Measurements from ENCODE around the gene CYP2W1.

DNA sequence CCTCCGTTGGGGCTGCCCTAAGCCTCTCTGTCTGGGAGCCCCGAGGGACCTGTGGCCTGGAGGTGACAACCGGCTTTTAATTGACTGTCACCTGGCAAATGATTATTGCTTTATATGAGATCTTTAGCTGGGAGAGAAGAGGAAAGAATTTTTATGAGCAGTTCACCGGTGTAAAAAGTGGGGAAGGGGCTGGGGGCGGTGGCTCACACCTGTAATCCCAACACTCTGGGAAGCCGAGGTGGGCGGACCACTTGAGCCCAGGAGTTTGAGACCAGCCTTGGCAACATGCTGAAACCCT, 5.0 kb upstream of the CYP2W1 start:
- TF ChIP-seq, protein P1, sequence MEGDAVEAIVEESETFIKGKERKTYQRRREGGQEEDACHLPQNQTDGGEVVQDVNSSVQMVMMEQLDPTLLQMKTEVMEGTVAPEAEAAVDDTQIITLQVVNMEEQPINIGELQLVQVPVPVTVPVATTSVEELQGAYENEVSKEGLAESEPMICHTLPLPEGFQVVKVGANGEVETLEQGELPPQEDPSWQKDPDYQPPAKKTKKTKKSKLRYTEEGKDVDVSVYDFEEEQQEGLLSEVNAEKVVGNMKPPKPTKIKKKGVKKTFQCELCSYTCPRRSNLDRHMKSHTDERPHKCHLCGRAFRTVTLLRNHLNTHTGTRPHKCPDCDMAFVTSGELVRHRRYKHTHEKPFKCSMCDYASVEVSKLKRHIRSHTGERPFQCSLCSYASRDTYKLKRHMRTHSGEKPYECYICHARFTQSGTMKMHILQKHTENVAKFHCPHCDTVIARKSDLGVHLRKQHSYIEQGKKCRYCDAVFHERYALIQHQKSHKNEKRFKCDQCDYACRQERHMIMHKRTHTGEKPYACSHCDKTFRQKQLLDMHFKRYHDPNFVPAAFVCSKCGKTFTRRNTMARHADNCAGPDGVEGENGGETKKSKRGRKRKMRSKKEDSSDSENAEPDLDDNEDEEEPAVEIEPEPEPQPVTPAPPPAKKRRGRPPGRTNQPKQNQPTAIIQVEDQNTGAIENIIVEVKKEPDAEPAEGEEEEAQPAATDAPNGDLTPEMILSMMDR (IDR thresholded peaks at IDR 0.05), result no peak
- TF ChIP-seq POLR2A (IDR thresholded peaks at IDR 0.05) (no peak), POLR2AphosphoS5 (IDR thresholded peaks at IDR 0.05; ENCODE audit: insufficient read depth in 1 of 2, low read depth in 1 of 2) (no peak)

All from vagina (tissue), 2 donors.